Lower lobe of right lung (tissue), 2 donors: ENCODE measurements around the gene IL17D. TPM values are rescaled to one million over a fixed set of nuclear protein-coding genes. Genes with fewer than 3 reads are reported as not detected.

Experiments
- ATAC-seq, 2 donors: fragments of 200-7000 bp; cut with Tn5 transposase; one replicate each; pipeline ENCODE4 v1.9.1; 2020 to 2022; ENCODE audit warnings: mild to moderate bottlenecking in 2 of 2, moderate library complexity in 2 of 2
- DNase-seq: peaks from one replicate; pipeline ENCODE4 v3.0.0-alpha.2; 2020
- H3K27ac ChIP-seq: fragments of 200-600 bp; one replicate; pipeline ENCODE4 v1.8.0; 2022
- H3K27me3 ChIP-seq: fragments of 200-600 bp; one replicate; pipeline ENCODE4 v1.8.0; 2022; ENCODE audit warnings: low read depth
- H3K36me3 ChIP-seq: fragments of 200-600 bp; one replicate; pipeline ENCODE4 v1.8.0; 2022; ENCODE audit warnings: mild to moderate bottlenecking
- H3K4me1 ChIP-seq: fragments of 200-600 bp; one replicate; pipeline ENCODE4 v1.8.0; 2022
- H3K4me3 ChIP-seq: fragments of 200-600 bp; one replicate; pipeline ENCODE4 v1.8.0; 2022; ENCODE audit warnings: mild to moderate bottlenecking
- H3K9me3 ChIP-seq: fragments of 200-600 bp; one replicate; pipeline ENCODE4 v1.8.0; 2022
- CTCF ChIP-seq: fragments of 200-600 bp; IDR thresholded peaks from one replicate; pipeline ENCODE4 v1.8.0; 2022; ENCODE audit warnings: antibody characterized with exemption, mild to moderate bottlenecking
- intact Hi-C: fragments of 100-400 bp; cut with DNase I; formaldehyde crosslinking; loops from one replicate; pipeline ENCODE4 v1.11.0; 2022
- total RNA-seq: library from RNA; stranded (reverse); fragmentation: NEBNext Ultra II Directional; extraction: Animal tissue kit (Norgen Biotek cat#: 25700); gene quantifications from one replicate; pipeline ENCODE4 v1.2.1, GENCODE V29; 2021
- donor health status: DM: no; HTN: yes; CAD: no; lungs with severe emphysema.

IL17D gene
- total RNA-seq, 1 donor from 2014 or later = 1.5 TPM

GRCh38 chr13:20689291-20689690, 14.2 kb upstream of the IL17D start:
- intact Hi-C loops = no loop called here
- Histone ChIP-seq H3K36me3 (peaks cover 15% of the 10 kb centered on the region), H3K4me3 (no peak overlapping the region), H3K27me3 (no peaks in the 10 kb centered on the region), H3K27ac (no peak overlapping the region), H3K9me3 (no peaks in the 10 kb centered on the region), H3K4me1 (no peaks in the 10 kb centered on the region)
- ATAC-seq (no peak), DNase-seq (no peak)
- TF ChIP-seq CTCF = no peak

DNA sequence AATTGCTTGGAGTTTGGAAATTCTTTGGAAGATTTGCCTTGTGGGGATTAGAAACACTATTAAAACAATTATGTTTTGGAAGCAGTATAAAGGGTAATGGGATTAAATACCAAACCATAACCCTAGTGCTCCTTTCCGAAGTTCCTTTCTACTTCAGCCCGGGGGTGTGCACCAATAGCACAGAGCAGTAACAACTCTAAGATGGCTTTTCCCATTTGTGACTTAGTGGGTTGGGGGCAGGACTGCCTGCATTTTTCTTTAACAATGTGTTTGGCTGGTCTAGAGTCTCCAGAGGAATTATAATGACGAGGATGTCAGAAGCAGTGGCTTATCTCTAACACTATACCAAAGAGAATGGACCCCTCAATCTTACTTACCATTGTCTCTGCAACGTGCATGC, 11.9 kb upstream of the IL17D start:
- no peak overlapping the region for H3K27ac ChIP-seq
- H3K27me3 ChIP-seq = no peaks in the 10 kb centered on the region
- no peaks in the 10 kb centered on the region for H3K4me1 ChIP-seq
- no peak for DNase-seq
- H3K9me3 ChIP-seq = no peaks in the 10 kb centered on the region
- no peak for TF ChIP-seq CTCF
- H3K4me3 ChIP-seq = no peak overlapping the region
- ATAC-seq = no peak
- H3K36me3 ChIP-seq = peaks cover 15% of the 10 kb centered on the region
- intact Hi-C loops = no loop called here

DNA sequence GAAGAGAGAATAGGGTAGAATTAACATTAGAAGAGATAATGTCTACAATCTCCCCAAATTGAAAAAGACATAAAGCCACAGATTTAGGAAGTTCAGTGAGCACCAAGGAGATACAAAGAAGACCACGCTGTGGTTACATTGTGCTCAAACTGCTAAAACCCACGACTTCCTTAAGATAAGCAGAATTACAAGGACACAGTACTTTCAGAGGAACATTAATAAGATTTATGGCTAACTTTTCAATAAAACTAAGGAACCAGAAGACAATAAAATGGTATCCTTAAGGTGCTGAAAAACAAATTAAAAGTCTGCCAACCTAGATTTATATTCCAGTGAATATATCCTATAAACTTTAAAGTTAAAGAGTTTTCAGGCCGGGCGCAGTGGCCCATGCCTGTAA, 7.4 kb upstream of the IL17D start:
- Histone ChIP-seq H3K4me3 (no peak overlapping the region), H3K4me1 (no peaks in the 10 kb centered on the region), H3K27me3 (no peaks in the 10 kb centered on the region), H3K36me3 (peaks cover 4% of the 10 kb centered on the region), H3K27ac (no peak overlapping the region), H3K9me3 (no peaks in the 10 kb centered on the region)
- DNase-seq = no peak
- intact Hi-C loops = no loop called here
- TF ChIP-seq CTCF = no peak
- no peak for ATAC-seq

GRCh38 chr13:20699715-20700114, 3.8 kb upstream of the IL17D start:
- ATAC-seq = no peak
- DNase-seq = no peak
- Histone ChIP-seq H3K27ac (no peak overlapping the region), H3K9me3 (no peaks in the 10 kb centered on the region), H3K4me3 (no peak overlapping the region), H3K36me3 (no peaks in the 10 kb centered on the region), H3K4me1 (peaks cover 15% of the 10 kb centered on the region), H3K27me3 (peaks cover 7% of the 10 kb centered on the region)
- no peak for TF ChIP-seq CTCF
- intact Hi-C loops = no loop called here

DNA sequence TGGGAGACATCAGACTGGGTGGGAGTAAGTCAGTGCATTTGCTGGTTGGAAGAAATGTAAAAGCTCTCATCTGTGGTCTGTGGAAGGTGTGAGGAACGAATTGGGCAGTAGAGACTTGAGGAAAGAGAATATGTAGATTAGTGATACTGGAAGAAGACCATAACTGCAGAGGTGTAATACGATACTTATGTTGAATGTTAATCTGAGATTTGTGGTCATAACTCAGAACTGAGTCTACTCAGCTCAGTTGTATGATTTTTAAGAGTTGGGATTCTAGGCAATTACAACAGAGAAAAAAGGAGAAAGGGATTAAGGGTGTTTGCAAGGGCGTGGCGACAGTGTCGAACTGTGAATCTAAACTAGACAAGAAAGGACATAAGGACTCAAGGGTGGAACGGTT, 3.2 kb upstream of the IL17D start:
- Histone ChIP-seq H3K36me3 (no peaks in the 10 kb centered on the region), H3K9me3 (no peaks in the 10 kb centered on the region), H3K27me3 (peaks cover 7% of the 10 kb centered on the region), H3K4me3 (no peak overlapping the region), H3K4me1 (peaks cover 15% of the 10 kb centered on the region), H3K27ac (no peak overlapping the region)
- ATAC-seq (no peak), DNase-seq (no peak)
- intact Hi-C loops = no loop called here
- no peak for TF ChIP-seq CTCF

DNA sequence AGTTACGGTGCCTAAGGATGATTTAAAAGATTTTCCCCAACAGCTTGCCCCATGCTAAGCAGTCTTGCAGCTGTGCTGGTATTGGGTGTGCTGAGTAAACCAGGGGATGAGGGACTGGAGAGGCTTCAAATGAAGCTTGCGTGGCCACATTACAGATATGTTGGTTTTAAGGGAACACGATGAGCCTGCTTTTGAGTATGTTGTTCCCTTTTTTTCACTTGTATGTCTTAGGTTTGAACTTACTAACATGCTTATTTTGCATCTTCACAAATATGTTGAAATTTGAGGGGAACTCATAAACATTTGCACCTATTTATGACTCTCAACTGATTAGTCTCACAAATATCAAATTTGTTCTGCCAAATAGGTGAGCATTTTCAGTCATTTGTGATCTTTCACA, 2.0 kb upstream of the IL17D start:
- H3K4me3 ChIP-seq = no peak overlapping the region
- DNase-seq = no peak
- H3K27ac ChIP-seq = no peak overlapping the region
- no peak for ATAC-seq
- no peaks in the 10 kb centered on the region for H3K36me3 ChIP-seq
- H3K27me3 ChIP-seq = peaks cover 7% of the 10 kb centered on the region
- no peaks in the 10 kb centered on the region for H3K9me3 ChIP-seq
- intact Hi-C loops = no loop called here
- H3K4me1 ChIP-seq = peaks cover 15% of the 10 kb centered on the region
- no peak for TF ChIP-seq CTCF
